GM10847 (cell line): ENCODE results near the gene SPOCD1.

Experiments used
- POLR2A ChIP-seq: IDR thresholded peaks from 2 replicates; pipeline ENCODE4 v1.6.1; 2011; ENCODE audit not compliant: insufficient read length; ENCODE audit errors: extremely low read depth

The SPOCD1 gene

DNA sequence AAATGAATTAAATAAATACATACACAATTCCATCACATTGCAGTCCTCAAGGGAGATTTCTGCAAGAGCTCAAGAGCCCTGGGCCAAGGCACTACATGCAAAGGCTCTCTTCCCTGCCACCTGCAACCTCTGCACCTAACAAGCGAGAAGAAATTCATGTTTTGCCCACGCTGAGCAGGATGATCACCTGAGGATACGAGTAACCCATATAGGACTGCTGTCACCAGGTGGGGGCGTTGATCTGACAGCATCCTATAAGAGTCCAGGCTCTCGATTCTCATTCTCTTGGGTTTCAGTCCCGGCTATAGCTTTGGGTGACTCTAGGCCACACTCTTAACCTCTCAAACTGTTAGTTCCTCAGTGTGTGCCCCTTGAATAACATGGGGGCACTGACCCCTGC, 18.7 kb upstream of the SPOCD1 start:
- no peak for TF ChIP-seq POLR2A

DNA sequence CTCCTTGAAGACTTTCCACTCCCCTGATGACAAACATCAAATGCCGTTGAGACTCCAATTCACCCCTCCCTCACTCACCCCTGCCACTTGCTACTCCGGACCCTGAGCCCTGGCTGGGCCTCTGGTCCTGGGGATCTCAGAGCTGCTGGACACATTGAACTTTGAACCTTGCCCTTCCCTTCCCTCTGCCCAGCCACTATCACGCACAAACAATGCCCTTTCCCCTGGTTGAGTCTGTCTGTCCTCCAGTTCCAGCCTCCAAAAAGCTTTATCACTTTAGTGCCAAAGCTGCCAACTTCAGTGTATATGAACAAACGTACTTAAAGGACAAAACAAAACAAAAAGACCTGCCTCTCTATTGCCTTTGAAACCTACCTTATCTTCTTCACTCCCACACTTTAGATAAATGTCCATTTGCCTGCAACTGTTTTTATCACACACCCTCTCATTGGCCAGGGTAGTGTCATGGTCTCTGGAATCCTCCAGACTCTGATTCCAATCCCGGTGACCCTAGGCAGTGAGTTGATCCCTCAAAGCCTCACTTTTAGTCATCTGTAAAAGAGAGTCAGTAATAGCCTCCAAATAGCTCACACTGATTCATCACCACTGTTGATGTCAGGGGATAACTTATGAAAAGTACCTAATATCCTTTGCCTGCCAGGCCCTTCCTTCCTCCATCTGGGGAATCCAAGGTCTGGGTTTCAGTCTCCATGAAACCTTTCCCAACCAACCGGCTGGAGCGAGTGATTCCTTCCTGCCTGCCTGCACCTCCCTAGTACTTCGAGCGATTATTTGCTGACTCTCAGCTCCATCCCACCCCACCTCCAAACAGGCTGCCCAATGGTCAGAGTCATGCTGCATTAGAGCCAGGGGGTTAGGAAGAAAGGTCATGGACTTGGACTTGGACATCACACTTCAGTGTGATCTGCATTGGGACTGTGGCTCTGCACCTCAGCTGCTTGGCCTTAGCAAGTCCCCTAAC, 15.9 kb upstream of the SPOCD1 start:
- no peak for TF ChIP-seq POLR2A

DNA sequence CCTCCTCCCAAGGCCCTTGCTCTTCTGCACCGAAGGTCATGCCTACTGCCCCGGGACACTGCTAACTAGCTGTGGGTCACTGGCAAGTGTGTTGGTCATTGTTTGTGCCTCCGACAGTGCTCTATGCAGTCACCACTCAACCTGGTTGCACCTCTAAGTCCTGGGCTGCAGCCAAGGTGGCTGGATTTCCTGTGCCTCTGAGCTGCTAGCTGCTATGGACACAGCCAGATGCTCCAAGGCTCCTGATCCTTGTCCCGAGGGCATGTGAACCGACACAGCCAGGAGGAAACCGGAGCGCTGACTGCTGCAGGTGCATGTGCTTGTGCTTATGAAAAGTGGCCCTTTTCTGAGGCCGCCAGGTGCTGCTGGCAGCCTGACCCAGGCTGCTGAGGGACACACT, 14.7 kb upstream of the SPOCD1 start:
- TF ChIP-seq POLR2A = no peak

DNA sequence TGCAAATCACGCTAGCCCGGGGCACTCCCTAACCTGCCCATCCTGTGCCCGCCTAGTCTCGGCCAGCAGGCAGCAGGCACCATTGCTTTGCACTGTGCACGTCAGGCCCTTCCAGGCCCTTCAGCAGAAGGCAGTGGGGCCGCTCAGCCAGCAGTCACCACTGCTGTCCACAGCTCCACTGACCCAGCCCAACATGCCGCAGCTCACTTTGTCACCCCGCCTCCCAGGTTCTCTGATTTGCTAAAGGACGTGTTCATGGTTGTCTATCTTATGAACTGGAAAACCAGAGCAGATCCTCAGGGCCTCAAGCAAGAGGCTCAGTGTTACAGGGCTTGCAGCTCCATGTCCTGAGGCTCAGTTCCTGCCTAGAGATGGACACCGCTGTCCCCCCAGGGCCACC, 14.2 kb upstream of the SPOCD1 start:
- TF ChIP-seq POLR2A = no peak

DNA sequence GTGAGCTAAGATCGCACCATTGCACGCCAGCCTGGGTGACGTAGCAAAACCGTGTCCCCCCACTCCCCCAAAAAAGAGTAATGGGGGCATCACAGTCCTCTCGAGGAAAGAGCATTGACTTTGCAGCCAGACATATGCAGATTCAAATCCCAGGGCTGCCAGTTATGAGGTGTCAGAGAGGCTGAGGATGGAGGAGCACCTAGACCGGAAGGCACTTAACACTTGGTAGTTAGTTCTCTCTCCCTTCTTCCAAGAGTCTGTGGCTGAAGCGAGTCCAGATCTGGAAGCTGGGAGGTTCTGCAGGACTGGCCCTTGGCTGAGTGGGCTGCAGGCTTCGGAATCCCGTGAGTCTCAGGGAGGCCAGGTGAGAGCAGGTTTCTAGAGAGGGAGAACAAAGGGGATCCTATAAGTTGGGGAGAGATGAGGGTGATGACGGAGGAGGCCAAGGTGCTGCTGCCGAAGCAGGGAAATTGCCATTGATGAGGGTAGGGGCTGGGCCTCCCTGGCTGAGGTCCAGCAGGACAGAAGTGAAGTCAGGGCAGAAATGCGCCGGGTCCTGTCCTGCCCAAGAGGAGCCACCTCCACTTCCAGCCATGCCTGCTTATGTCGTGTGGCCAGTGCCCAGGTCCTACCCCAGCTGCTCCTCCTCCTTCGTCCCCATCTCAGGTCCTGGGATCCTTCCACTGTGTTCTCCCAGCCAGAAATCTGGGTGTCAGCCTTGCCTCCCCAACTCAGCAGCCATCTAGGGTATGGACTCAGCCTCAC, 13.3 kb upstream of the SPOCD1 start:
- no peak for TF ChIP-seq POLR2A

DNA sequence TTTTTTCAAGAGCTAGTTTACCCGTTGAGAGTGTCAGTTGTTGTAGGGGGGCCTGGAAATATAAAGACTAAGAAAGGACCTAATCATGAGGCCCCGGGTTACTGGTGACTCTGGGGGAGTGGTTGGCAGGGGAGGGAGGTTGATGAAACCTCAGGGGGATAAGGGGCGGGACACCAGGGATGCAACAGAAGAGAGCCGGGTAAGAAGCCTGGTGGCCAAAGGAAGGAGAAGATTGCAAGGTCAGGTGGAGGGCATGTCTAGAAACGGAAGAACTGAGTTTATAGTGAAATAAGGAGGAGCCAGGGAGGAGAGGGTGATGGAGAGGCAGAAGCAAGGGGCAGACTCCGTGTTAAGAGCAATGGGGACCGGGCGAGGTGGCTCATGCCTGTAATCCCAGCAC, 12.5 kb upstream of the SPOCD1 start:
- no peak for TF ChIP-seq POLR2A

DNA sequence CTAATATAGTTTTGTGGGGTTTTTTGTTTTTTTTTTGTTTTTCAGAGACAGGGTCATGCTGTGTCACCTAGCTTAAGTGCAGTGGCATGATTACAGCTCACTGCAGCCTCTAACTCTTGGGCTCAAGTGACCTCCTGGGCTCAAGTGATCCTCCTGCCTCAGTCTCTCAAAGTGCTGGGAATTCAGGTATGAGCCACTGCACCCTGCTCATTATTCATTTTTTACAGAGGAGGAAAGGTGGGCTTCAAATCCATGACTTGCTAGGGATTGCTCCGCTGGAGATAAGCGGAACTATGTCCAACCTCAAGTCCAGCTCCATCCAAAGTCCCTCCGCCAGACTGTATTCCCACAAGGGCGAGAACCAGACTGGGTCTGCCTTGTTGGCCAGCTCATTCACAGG, 8.0 kb upstream of the SPOCD1 start:
- no peak for TF ChIP-seq POLR2A

DNA sequence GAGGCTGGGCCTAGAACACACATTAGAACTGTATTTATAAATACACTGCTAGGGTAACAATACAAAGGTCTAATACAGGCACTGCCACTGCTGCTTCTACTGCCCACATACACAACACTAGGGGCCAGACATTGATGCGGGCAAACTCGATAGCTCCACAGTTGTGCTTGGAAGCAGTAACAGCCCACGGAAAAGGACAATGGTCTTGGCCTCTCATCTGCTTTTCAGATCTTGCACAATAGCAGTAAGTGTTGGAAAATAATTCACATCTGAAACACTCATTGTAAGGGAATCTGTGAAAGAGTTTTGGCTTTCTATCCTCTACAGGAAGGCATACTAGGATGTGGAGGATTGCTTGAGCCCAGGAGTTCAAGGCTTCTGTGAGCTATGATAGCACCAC, 6.9 kb upstream of the SPOCD1 start:
- no peak for TF ChIP-seq POLR2A

DNA sequence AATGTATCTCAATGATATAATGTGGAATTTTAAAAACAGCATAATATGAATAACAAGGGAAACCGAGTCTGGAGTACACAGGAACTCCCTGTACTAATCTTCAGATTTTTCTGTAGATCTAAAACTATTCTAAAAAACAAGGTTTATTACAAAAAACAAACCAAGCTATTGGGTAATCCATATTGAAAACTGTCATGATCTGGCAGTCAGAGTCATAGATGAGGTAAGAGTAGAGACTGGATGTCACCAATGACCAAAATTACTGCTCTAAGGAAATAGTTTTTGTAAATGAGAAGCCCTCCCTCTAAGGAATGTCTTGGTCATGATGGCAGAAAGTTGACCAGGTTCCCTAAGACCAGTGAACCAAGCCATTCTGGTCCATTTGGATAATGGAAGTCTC, 2.4 kb upstream of the SPOCD1 start:
- TF ChIP-seq POLR2A = no peak

DNA sequence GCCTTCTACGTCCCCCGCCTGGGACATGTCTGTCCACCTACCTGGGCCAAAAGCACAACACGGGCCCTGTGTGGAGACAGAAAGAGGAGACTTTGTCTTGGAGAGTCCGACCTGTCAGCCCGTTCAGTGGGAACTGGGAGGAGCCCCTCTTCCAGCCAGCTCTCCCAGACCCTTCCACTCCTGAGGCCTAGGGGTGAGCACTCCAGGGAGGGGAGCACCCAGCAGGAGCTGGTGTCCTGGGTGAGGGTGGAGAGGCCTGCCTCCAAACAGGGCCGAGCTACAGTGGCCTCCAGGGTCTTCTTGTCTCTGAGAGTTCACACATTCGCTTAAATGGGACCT, 546 bp downstream of the SPOCD1 start:
- no peak for TF ChIP-seq POLR2A

DNA sequence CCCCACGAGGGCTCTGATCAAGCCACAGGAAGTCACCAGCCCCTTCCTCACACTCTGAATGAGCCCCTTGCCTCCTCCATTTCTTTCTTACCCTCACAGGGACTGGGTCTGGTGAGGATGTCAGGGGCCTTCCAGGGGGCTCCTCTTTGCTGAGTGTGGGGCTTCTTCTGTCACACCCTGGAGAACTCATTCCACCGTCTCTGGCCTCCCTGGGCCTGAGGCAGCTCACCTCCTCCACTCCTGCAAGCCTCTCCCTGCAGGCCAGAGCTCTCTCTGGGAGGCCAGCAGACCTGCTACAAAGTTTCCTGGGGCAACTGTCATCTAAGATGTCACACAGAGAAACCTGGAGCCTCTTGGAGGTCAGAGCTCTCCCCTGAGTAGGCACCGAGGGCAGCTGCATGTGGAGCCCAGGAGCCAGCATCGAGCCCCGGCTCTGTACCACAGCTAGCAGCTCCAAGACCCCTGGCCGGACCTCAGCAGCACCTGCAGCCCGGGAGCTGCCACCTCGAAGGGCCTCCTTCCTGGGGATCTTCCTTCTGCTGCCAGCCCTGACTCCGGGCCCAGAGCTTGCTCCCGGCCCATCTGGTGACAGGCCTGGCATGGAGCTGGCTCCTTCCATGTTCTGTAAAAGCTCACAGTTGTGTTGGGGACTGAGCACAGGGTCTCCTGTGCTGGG, 1.1 kb downstream of the SPOCD1 start:
- TF ChIP-seq POLR2A = no peak

DNA sequence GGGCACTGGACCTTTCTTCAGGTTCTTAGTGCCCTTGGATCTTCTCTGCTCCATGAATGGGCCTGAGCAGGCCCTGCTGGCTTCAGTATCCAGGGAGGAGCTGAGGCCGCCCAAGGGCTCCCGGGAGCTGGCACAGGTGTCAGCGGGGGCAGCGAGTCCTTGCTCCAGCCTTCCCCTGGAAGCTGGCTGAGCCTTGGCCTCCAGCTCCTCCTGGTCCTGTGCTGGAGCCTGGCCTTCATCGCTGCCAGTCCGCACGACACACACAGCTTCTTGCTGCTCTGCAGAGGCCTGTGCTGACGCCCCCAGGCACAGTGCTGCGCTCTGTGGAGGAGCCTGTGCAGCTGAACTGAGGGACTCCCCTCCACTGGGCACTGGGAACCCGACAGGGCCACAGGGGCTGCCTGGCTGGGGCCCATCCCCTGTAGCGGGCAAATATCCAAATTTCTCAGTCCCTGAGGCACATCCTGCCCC, 1.7 kb downstream of the SPOCD1 start:
- TF ChIP-seq POLR2A = no peak

DNA sequence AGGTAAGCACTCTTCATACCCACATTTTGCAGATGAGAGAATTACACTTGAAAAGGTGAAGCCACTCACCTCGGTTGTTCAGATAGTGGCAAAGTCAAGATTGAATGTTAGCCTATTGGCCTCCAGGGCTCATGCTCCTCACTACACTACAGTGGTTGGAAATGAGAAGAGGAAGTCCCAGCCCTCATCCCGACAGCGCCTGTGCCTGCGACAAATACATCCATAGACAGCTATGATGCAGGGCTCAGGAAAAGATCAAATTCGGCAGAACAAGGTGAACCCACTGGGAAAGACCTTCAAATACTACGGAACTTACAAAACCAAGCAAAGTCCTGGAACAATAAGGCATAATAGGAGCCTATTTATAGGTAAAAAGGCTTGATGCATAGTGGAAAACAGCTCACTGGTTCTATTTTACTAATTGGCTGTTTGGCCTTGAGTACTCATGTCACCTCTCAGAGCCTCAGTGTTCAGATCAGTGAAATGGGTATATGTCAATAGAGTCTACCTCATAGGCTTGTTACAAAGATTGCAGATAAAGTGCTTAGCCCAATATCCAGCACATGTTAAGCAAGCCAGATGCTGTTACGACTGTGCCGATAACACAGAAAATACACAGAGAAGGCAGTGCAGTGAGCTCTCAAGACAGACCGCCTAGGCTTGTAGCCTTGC, 3.5 kb downstream of the SPOCD1 start:
- TF ChIP-seq POLR2A = no peak

DNA sequence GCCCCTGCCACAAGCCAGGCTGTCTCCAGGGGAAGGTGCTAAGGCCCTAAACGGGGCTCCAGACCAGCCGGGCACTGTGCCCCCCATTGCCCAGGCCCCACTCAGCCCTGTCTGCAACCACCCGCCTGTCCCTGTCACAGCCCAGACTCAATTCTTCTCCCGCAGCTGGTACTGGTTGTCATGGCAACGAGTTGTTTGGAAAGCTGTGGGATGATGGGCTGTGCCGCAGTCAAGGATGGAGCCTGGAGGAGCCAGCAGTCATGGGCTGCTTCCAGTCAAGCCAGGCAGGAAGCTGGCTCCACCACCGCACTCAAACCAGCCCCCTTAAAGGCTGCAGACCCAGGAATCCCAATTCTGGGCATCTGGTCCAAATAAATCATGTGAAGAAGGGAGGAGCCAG, 4.2 kb downstream of the SPOCD1 start:
- no peak for TF ChIP-seq POLR2A

DNA sequence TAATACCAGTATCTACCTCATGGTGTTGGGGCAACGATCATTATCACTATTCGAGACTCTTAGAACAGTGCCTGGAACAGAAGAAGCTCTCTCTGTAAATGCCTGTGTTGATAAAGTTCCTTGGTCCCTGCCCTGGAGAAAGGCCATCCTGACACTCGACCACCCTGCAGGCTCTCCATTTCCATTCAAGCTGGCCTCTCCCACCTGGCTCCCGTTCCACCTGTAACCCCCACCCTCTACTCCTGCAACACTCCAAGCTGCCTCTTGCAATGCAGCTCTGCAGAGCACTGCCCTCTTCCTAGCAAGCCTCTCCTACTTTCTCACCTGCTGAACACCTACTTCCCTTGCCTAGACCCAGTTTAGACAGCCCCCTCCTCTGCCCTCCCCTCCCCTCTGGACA, 6.1 kb downstream of the SPOCD1 start:
- TF ChIP-seq POLR2A = no peak

DNA sequence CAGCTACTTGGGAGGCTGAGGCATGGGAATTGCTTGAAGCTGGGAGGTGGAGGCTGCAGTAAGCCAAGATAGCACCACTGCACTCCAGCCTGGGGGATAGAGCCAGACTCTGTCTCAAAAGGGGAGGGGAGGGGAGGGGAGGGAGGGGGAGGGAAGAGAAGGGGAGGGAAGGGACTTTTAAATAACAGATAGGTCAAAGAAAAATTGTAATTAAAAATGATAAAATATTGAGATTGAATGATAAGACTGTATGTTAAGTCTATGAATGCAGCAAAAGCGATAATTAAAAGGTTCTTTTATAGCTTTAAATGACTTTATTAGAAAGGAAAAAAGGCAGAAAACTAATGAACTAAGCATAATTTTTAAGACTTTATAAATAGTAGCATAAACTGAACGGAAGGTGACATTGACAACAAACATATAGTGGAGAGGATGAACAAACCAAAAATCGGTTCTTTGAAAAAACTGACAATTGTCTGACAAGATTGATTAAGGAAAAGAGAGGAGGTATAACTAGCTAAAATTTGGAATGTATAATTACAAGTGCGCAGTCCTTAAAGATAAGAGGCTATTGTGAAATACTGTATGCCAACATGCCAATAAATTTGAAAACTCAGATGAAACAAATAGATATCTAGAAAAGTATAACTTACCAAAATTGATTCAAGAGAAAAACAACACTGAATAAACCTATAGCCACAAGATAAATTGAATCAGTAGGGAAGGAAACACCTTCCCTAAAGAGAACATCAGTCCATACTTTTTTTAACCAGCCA, 8.4 kb downstream of the SPOCD1 start:
- TF ChIP-seq POLR2A = no peak
